ENCODE measurements around the gene PLD1. TPM values are rescaled to one million over a fixed set of nuclear protein-coding genes. Genes with fewer than 3 reads are reported as not detected.
A peak's percentile ranks its signal among the peaks of the same experiment; 100 is the strongest.

Gene PLD1
- total and polyA plus RNA-seq, 2 donors: 5.0 to 6.4 TPM

- Histone ChIP-seq H3K9me3 (ENCODE audit: control insufficient read depth in 2 of 2, insufficient read depth in 1 of 2, low read length in 1 of 2) (no peaks in the 10 kb centered on the region), H3K4me1 (ENCODE audit: control insufficient read depth in 2 of 2, insufficient read depth in 2 of 2, low read length in 2 of 2) (no peaks in the 10 kb centered on the region), H3K27me3 (ENCODE audit: control insufficient read depth in 2 of 2, insufficient read depth in 1 of 2, low read length in 1 of 2) (no peaks in the 10 kb centered on the region), H3K27ac (ENCODE audit: low read depth in 1 of 2, low read length in 1 of 2) (no peak overlapping the region), H3K4me3 (ENCODE audit: low read length in 2 of 2) (no peak overlapping the region), H3K36me3 (ENCODE audit: control insufficient read depth in 2 of 2, insufficient read depth in 2 of 2, low read length in 1 of 2) (no peaks in the 10 kb centered on the region)
- 93% methylated on average over 6 of the region's 6 CpGs for WGBS
- no peak for DNase-seq (ENCODE audit: low read depth in 6 of 9, low spot score in 9 of 9)
Observed at GRCh38 chr3:171847133-171847532, 36.9 kb upstream of the PLD1 start.

- Histone ChIP-seq H3K36me3 (ENCODE audit: control insufficient read depth in 2 of 2, insufficient read depth in 2 of 2, low read length in 1 of 2) (no peaks in the 10 kb centered on the region), H3K27ac (ENCODE audit: low read depth in 1 of 2, low read length in 1 of 2) (no peak overlapping the region), H3K4me3 (ENCODE audit: low read length in 2 of 2) (no peak overlapping the region), H3K9me3 (ENCODE audit: control insufficient read depth in 2 of 2, insufficient read depth in 1 of 2, low read length in 1 of 2) (no peaks in the 10 kb centered on the region), H3K4me1 (ENCODE audit: control insufficient read depth in 2 of 2, insufficient read depth in 2 of 2, low read length in 2 of 2) (no peaks in the 10 kb centered on the region), H3K27me3 (ENCODE audit: control insufficient read depth in 2 of 2, insufficient read depth in 1 of 2, low read length in 1 of 2) (no peaks in the 10 kb centered on the region)
- DNase-seq (ENCODE audit: low read depth in 6 of 9, low spot score in 9 of 9): peak in 1 of 9 donors; percentile 38
- WGBS: 83% methylated on average over 2 of the region's 2 CpGs
Observed at GRCh38 chr3:171846597-171846996, 36.3 kb upstream of the PLD1 start.

GRCh38 chr3:171845481-171846284 lies 35.4 kb upstream of the PLD1 start:
- H3K27me3 ChIP-seq (ENCODE audit: control insufficient read depth in 2 of 2, insufficient read depth in 1 of 2, low read length in 1 of 2): no peaks in the 10 kb centered on the region
- no peak overlapping the region for H3K4me3 ChIP-seq (ENCODE audit: low read length in 2 of 2)
- no peaks in the 10 kb centered on the region for H3K36me3 ChIP-seq (ENCODE audit: control insufficient read depth in 2 of 2, insufficient read depth in 2 of 2, low read length in 1 of 2)
- no peaks in the 10 kb centered on the region for H3K9me3 ChIP-seq (ENCODE audit: control insufficient read depth in 2 of 2, insufficient read depth in 1 of 2, low read length in 1 of 2)
- DNase-seq (ENCODE audit: low read depth in 6 of 9, low spot score in 9 of 9): no peak
- H3K27ac ChIP-seq (ENCODE audit: low read depth in 1 of 2, low read length in 1 of 2): no peak overlapping the region
- no peaks in the 10 kb centered on the region for H3K4me1 ChIP-seq (ENCODE audit: control insufficient read depth in 2 of 2, insufficient read depth in 2 of 2, low read length in 2 of 2)
- 96% methylated on average over 3 of the region's 3 CpGs for WGBS

- Histone ChIP-seq H3K9me3 (ENCODE audit: control insufficient read depth in 2 of 2, insufficient read depth in 1 of 2, low read length in 1 of 2) (no peaks in the 10 kb centered on the region), H3K4me3 (ENCODE audit: low read length in 2 of 2) (no peak overlapping the region), H3K36me3 (ENCODE audit: control insufficient read depth in 2 of 2, insufficient read depth in 2 of 2, low read length in 1 of 2) (no peaks in the 10 kb centered on the region), H3K27ac (ENCODE audit: low read depth in 1 of 2, low read length in 1 of 2) (no peak overlapping the region), H3K4me1 (ENCODE audit: control insufficient read depth in 2 of 2, insufficient read depth in 2 of 2, low read length in 2 of 2) (no peaks in the 10 kb centered on the region), H3K27me3 (ENCODE audit: control insufficient read depth in 2 of 2, insufficient read depth in 1 of 2, low read length in 1 of 2) (no peaks in the 10 kb centered on the region)
- DNase-seq (ENCODE audit: low read depth in 6 of 9, low spot score in 9 of 9): no peak
- 91% methylated on average over 2 of the region's 2 CpGs for WGBS
Observed at GRCh38 chr3:171844873-171845272, 34.6 kb upstream of the PLD1 start.

- 94% methylated on average over 5 of the region's 5 CpGs for WGBS
- no peak for DNase-seq (ENCODE audit: low read depth in 6 of 9, low spot score in 9 of 9)
- Histone ChIP-seq H3K9me3 (ENCODE audit: control insufficient read depth in 2 of 2, insufficient read depth in 1 of 2, low read length in 1 of 2) (no peaks in the 10 kb centered on the region), H3K36me3 (ENCODE audit: control insufficient read depth in 2 of 2, insufficient read depth in 2 of 2, low read length in 1 of 2) (no peaks in the 10 kb centered on the region), H3K27me3 (ENCODE audit: control insufficient read depth in 2 of 2, insufficient read depth in 1 of 2, low read length in 1 of 2) (no peaks in the 10 kb centered on the region), H3K4me3 (ENCODE audit: low read length in 2 of 2) (no peak within 1 kb of the TSS), H3K4me1 (ENCODE audit: control insufficient read depth in 2 of 2, insufficient read depth in 2 of 2, low read length in 2 of 2) (no peaks in the 10 kb centered on the region), H3K27ac (ENCODE audit: low read depth in 1 of 2, low read length in 1 of 2) (no peak within 1 kb of the TSS)
Observed at GRCh38 chr3:171842864-171843518, 32.7 kb upstream of the PLD1 start, which contains the start of gene TMEM212. Gene TMEM212 (plus strand): TSS chr3:171843349. CDS start chr3:171843384, 35 bp downstream.

GRCh38 chr3:171841620-171842000 lies 31.3 kb upstream of the PLD1 start:
- Histone ChIP-seq H3K4me3 (ENCODE audit: low read length in 2 of 2) (no peak overlapping the region), H3K9me3 (ENCODE audit: control insufficient read depth in 2 of 2, insufficient read depth in 1 of 2, low read length in 1 of 2) (no peaks in the 10 kb centered on the region), H3K27me3 (ENCODE audit: control insufficient read depth in 2 of 2, insufficient read depth in 1 of 2, low read length in 1 of 2) (no peaks in the 10 kb centered on the region), H3K36me3 (ENCODE audit: control insufficient read depth in 2 of 2, insufficient read depth in 2 of 2, low read length in 1 of 2) (no peaks in the 10 kb centered on the region), H3K27ac (ENCODE audit: low read depth in 1 of 2, low read length in 1 of 2) (no peak overlapping the region), H3K4me1 (ENCODE audit: control insufficient read depth in 2 of 2, insufficient read depth in 2 of 2, low read length in 2 of 2) (no peaks in the 10 kb centered on the region)
- no peak for DNase-seq (ENCODE audit: low read depth in 6 of 9, low spot score in 9 of 9)
- WGBS: 93% methylated on average over 1 of the region's 1 CpG

- WGBS: 86% methylated on average over 6 of the region's 6 CpGs
- Histone ChIP-seq H3K4me1 (ENCODE audit: control insufficient read depth in 2 of 2, insufficient read depth in 2 of 2, low read length in 2 of 2) (no peaks in the 10 kb centered on the region), H3K9me3 (ENCODE audit: control insufficient read depth in 2 of 2, insufficient read depth in 1 of 2, low read length in 1 of 2) (no peaks in the 10 kb centered on the region), H3K27ac (ENCODE audit: low read depth in 1 of 2, low read length in 1 of 2) (no peak overlapping the region), H3K27me3 (ENCODE audit: control insufficient read depth in 2 of 2, insufficient read depth in 1 of 2, low read length in 1 of 2) (no peaks in the 10 kb centered on the region), H3K36me3 (ENCODE audit: control insufficient read depth in 2 of 2, insufficient read depth in 2 of 2, low read length in 1 of 2) (no peaks in the 10 kb centered on the region), H3K4me3 (ENCODE audit: low read length in 2 of 2) (no peak overlapping the region)
- no peak for DNase-seq (ENCODE audit: low read depth in 6 of 9, low spot score in 9 of 9)
Observed at GRCh38 chr3:171840811-171841619, 30.7 kb upstream of the PLD1 start.

- Histone ChIP-seq H3K4me1 (ENCODE audit: control insufficient read depth in 2 of 2, insufficient read depth in 2 of 2, low read length in 2 of 2) (no peaks in the 10 kb centered on the region), H3K9me3 (ENCODE audit: control insufficient read depth in 2 of 2, insufficient read depth in 1 of 2, low read length in 1 of 2) (no peaks in the 10 kb centered on the region), H3K36me3 (ENCODE audit: control insufficient read depth in 2 of 2, insufficient read depth in 2 of 2, low read length in 1 of 2) (no peaks in the 10 kb centered on the region), H3K27ac (ENCODE audit: low read depth in 1 of 2, low read length in 1 of 2) (no peak overlapping the region), H3K27me3 (ENCODE audit: control insufficient read depth in 2 of 2, insufficient read depth in 1 of 2, low read length in 1 of 2) (no peaks in the 10 kb centered on the region), H3K4me3 (ENCODE audit: low read length in 2 of 2) (no peak overlapping the region)
- WGBS: 93% methylated on average over 2 of the region's 2 CpGs
- no peak for DNase-seq (ENCODE audit: low read depth in 6 of 9, low spot score in 9 of 9)
Observed at GRCh38 chr3:171840445-171840810, 30.1 kb upstream of the PLD1 start.

- Histone ChIP-seq H3K4me3 (ENCODE audit: low read length in 2 of 2) (no peak overlapping the region), H3K4me1 (ENCODE audit: control insufficient read depth in 2 of 2, insufficient read depth in 2 of 2, low read length in 2 of 2) (no peaks in the 10 kb centered on the region), H3K36me3 (ENCODE audit: control insufficient read depth in 2 of 2, insufficient read depth in 2 of 2, low read length in 1 of 2) (no peaks in the 10 kb centered on the region), H3K9me3 (ENCODE audit: control insufficient read depth in 2 of 2, insufficient read depth in 1 of 2, low read length in 1 of 2) (no peaks in the 10 kb centered on the region), H3K27ac (ENCODE audit: low read depth in 1 of 2, low read length in 1 of 2) (no peak overlapping the region), H3K27me3 (ENCODE audit: control insufficient read depth in 2 of 2, insufficient read depth in 1 of 2, low read length in 1 of 2) (no peaks in the 10 kb centered on the region)
- 94% methylated on average over 2 of the region's 2 CpGs for WGBS
- DNase-seq (ENCODE audit: low read depth in 6 of 9, low spot score in 9 of 9): no peak
Observed at GRCh38 chr3:171839270-171839669, 29.0 kb upstream of the PLD1 start.
